GM23338 (cell line): ENCODE measurements around the gene TSR1.

Source experiments
- EZH2 ChIP-seq: fragments of 200-600 bp; sonication (generic); IDR thresholded peaks from one replicate; pipeline ENCODE4 v1.8.0; 2017; ENCODE audit warnings: antibody characterized with exemption, mild to moderate bottlenecking, low read depth; ENCODE audit not compliant: unreplicated experiment
- POLR2AphosphoS5 ChIP-seq: IDR thresholded peaks from 2 replicates; pipeline ENCODE4 v1.6.1; 2016; ENCODE audit warnings: antibody characterized with exemption, low read depth
- TF ChIP-seq, protein P1 (sequence below), 2 experiments: fragments of 200-600 bp in 1 of 2; sonication (generic) in 1 of 2; conservative IDR thresholded peaks; 2 replicates each; pipeline versions ENCODE4 v1.5.1 to v1.6.1; 2016 to 2017; ENCODE audit warnings: antibody characterized with exemption in 2 of 2, low read depth in 2 of 2, mild to moderate bottlenecking in 2 of 2, moderate library complexity in 1 of 2

DNA sequence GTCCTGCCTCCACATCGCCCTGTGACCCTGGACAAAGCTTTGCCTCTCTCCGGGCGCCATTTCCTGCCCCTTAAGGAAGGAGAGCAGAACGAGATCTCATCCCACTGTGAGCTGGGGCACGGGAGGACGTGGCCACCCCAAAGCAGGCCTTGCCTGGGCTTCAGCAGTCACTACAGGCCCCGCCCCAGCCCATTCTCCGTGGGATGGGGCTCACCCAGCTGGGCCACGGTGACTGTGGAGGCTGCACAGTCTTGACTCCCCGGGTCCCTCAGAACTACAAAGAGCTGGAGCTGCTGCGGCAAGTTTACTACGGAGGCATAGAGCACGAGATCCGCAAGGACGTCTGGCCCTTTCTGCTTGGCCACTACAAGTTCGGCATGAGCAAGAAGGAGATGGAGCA lies 36.4 kb upstream of the TSR1 start:
- TF ChIP-seq, protein P1, sequence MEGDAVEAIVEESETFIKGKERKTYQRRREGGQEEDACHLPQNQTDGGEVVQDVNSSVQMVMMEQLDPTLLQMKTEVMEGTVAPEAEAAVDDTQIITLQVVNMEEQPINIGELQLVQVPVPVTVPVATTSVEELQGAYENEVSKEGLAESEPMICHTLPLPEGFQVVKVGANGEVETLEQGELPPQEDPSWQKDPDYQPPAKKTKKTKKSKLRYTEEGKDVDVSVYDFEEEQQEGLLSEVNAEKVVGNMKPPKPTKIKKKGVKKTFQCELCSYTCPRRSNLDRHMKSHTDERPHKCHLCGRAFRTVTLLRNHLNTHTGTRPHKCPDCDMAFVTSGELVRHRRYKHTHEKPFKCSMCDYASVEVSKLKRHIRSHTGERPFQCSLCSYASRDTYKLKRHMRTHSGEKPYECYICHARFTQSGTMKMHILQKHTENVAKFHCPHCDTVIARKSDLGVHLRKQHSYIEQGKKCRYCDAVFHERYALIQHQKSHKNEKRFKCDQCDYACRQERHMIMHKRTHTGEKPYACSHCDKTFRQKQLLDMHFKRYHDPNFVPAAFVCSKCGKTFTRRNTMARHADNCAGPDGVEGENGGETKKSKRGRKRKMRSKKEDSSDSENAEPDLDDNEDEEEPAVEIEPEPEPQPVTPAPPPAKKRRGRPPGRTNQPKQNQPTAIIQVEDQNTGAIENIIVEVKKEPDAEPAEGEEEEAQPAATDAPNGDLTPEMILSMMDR (conservative IDR thresholded peaks at IDR 0.05; ENCODE audit: low read depth in 2 of 2): no peak
- TF ChIP-seq EZH2: no peak
- TF ChIP-seq POLR2AphosphoS5: no peak
